ENCODE data around the gene LRMDA. TPM values are rescaled to one million over a fixed set of nuclear protein-coding genes. Genes with fewer than 3 reads are reported as not detected.
"Not testable (repeated sequence)": the region's sequence is repeated elsewhere in the genome, so short reads cannot be mapped to it uniquely, and the experiment has no call there.

LRMDA gene
- total RNA-seq, 1 donor from 2014 or later: 19.4 TPM

GRCh38 chr10:76055963-76056362 lies 624.5 kb downstream of the LRMDA start:
- H3K27ac Mint-ChIP-seq (ENCODE audit: unreplicated experiment): no peak overlapping the region
- peaks cover 4% of the 10 kb centered on the region for H3K27me3 Mint-ChIP-seq (ENCODE audit: unreplicated experiment)
- TF ChIP-seq, protein P1, sequence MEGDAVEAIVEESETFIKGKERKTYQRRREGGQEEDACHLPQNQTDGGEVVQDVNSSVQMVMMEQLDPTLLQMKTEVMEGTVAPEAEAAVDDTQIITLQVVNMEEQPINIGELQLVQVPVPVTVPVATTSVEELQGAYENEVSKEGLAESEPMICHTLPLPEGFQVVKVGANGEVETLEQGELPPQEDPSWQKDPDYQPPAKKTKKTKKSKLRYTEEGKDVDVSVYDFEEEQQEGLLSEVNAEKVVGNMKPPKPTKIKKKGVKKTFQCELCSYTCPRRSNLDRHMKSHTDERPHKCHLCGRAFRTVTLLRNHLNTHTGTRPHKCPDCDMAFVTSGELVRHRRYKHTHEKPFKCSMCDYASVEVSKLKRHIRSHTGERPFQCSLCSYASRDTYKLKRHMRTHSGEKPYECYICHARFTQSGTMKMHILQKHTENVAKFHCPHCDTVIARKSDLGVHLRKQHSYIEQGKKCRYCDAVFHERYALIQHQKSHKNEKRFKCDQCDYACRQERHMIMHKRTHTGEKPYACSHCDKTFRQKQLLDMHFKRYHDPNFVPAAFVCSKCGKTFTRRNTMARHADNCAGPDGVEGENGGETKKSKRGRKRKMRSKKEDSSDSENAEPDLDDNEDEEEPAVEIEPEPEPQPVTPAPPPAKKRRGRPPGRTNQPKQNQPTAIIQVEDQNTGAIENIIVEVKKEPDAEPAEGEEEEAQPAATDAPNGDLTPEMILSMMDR (IDR thresholded peaks at IDR 0.05; ENCODE audit: unreplicated experiment): no peak
- peaks cover 8% of the 10 kb centered on the region for H3K9me3 Mint-ChIP-seq (ENCODE audit: unreplicated experiment)
- no peak overlapping the region for H3K4me3 Mint-ChIP-seq (ENCODE audit: unreplicated experiment)
- peaks cover 16% of the 10 kb centered on the region for H3K36me3 Mint-ChIP-seq (ENCODE audit: low read depth, unreplicated experiment)
- DNase-seq (ENCODE audit: low spot score): no peak
- peaks cover 3% of the 10 kb centered on the region for H3K4me1 Mint-ChIP-seq (ENCODE audit: unreplicated experiment)

DNA sequence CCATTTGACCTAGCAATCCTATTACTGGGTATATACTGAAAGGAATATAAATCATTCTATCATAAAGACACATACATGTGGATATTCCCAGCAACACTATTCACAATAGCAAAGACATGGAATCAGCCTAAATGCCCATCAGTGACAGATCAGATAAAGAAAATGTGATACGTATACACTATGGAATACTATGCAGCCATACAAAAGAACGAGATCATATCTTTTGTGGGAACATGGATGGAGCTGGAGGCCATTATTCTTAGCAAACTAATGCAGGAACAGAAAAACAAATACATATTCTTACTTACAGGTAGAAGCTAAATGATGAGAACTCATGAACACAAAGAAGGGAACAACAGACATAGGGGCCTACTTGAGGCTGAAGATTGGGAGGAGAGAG lies 629.6 kb downstream of the LRMDA start:
- not testable (repeated sequence) for H3K4me3 Mint-ChIP-seq (ENCODE audit: unreplicated experiment); H3K9me3 Mint-ChIP-seq (ENCODE audit: unreplicated experiment); DNase-seq (ENCODE audit: low spot score); H3K4me1 Mint-ChIP-seq (ENCODE audit: unreplicated experiment); H3K27me3 Mint-ChIP-seq (ENCODE audit: unreplicated experiment); H3K27ac Mint-ChIP-seq (ENCODE audit: unreplicated experiment)
- peaks cover 12% of the 10 kb centered on the region for H3K36me3 Mint-ChIP-seq (ENCODE audit: low read depth, unreplicated experiment)

DNA sequence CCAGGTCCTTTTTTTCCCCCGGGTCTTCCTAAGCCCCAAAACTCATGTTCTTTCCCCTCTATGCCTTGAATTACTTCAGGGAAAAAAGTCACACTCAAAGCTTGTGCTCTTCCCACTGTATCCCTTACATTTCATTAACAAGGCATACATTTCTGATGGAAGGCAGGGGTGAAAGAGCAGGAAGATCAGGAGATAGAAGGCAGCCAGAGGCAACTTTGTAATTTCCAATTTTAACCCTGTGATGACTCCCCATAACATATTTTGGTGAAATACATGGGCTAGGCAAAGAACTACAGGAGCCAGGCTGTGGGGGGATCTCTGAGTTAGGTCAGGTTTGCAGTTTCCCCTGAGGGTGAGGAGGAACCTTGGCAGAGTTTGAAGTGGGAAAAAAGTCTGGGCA lies 635.0 kb downstream of the LRMDA start:
- Mint-ChIP-seq H3K36me3 (ENCODE audit: low read depth, unreplicated experiment) (peaks cover 18% of the 10 kb centered on the region), H3K27ac (ENCODE audit: unreplicated experiment) (no peak overlapping the region), H3K4me1 (ENCODE audit: unreplicated experiment) (no peaks in the 10 kb centered on the region), H3K9me3 (ENCODE audit: unreplicated experiment) (peaks cover 10% of the 10 kb centered on the region), H3K27me3 (ENCODE audit: unreplicated experiment) (no peaks in the 10 kb centered on the region), H3K4me3 (ENCODE audit: unreplicated experiment) (no peak overlapping the region)
- TF ChIP-seq, protein P1 (IDR thresholded peaks at IDR 0.05; ENCODE audit: unreplicated experiment): no peak
- DNase-seq (ENCODE audit: low spot score): no peak

DNA sequence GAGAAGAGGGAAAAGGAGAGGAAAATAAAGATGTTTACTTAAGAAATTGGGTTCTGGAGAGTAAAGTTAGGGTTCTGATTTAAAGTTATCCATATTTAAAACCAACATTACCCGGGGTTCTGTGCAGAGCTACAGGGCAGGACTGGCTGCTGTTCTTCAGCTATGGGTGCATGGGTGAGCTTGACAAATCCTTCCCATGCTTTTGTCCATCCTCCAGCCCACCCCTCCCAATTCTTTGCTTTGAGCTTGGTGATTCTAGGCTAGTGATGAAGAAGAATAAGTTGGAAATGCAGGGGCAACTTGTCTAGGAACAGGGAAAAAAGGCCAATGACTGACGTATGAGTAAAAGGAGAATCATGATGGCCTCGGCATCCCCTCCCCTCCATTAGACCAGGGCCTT lies 636.0 kb downstream of the LRMDA start:
- no peaks in the 10 kb centered on the region for H3K4me1 Mint-ChIP-seq (ENCODE audit: unreplicated experiment)
- no peaks in the 10 kb centered on the region for H3K27me3 Mint-ChIP-seq (ENCODE audit: unreplicated experiment)
- no peak overlapping the region for H3K4me3 Mint-ChIP-seq (ENCODE audit: unreplicated experiment)
- no peak for DNase-seq (ENCODE audit: low spot score)
- TF ChIP-seq, protein P1 (IDR thresholded peaks at IDR 0.05; ENCODE audit: unreplicated experiment): no peak
- peaks cover 10% of the 10 kb centered on the region for H3K9me3 Mint-ChIP-seq (ENCODE audit: unreplicated experiment)
- peaks cover 18% of the 10 kb centered on the region for H3K36me3 Mint-ChIP-seq (ENCODE audit: low read depth, unreplicated experiment)
- no peak overlapping the region for H3K27ac Mint-ChIP-seq (ENCODE audit: unreplicated experiment)

- TF ChIP-seq, protein P1 (IDR thresholded peaks at IDR 0.05; ENCODE audit: unreplicated experiment): no peak
- DNase-seq (ENCODE audit: low spot score): no peak
- H3K9me3 Mint-ChIP-seq (ENCODE audit: unreplicated experiment): peaks cover 10% of the 10 kb centered on the region
- H3K4me1 Mint-ChIP-seq (ENCODE audit: unreplicated experiment): no peaks in the 10 kb centered on the region
- H3K27me3 Mint-ChIP-seq (ENCODE audit: unreplicated experiment): no peaks in the 10 kb centered on the region
- H3K36me3 Mint-ChIP-seq (ENCODE audit: low read depth, unreplicated experiment): peaks cover 18% of the 10 kb centered on the region
- no peak overlapping the region for H3K27ac Mint-ChIP-seq (ENCODE audit: unreplicated experiment)
- no peak overlapping the region for H3K4me3 Mint-ChIP-seq (ENCODE audit: unreplicated experiment)
Measured at GRCh38 chr10:76068856-76069255, 637.4 kb downstream of the LRMDA start.

DNA sequence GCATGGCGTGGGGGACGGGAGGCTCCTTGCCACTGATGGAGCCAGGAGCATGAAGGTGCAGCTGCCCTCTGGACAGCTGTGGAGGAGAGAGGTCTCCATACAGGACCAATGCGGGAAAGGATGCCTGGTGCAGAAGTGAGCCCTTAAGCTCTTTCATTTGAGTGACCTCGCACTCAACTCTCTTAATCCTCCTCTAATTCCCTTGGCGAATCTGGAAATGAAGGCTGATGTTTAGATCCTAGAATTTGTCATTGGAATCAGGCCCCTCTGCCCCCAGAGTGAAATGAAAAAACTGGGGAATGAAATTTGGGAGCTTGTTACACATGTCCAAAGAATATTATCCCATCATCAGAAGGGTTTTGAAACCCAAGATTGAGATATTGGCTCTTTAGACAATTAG lies 639.5 kb downstream of the LRMDA start:
- Mint-ChIP-seq H3K27me3 (ENCODE audit: unreplicated experiment) (no peaks in the 10 kb centered on the region), H3K27ac (ENCODE audit: unreplicated experiment) (no peak overlapping the region), H3K4me3 (ENCODE audit: unreplicated experiment) (no peak overlapping the region), H3K9me3 (ENCODE audit: unreplicated experiment) (peaks cover 10% of the 10 kb centered on the region), H3K36me3 (ENCODE audit: low read depth, unreplicated experiment) (peaks cover 18% of the 10 kb centered on the region), H3K4me1 (ENCODE audit: unreplicated experiment) (no peaks in the 10 kb centered on the region)
- DNase-seq (ENCODE audit: low spot score): no peak
- TF ChIP-seq, protein P1 (IDR thresholded peaks at IDR 0.05; ENCODE audit: unreplicated experiment): no peak
